ENCODE data around the gene MRPL32.

The MRPL32 gene

GRCh38 chr7:42928754-42929153 is 3.4 kb upstream of the MRPL32 start:
- DNase-seq (ENCODE audit: low read depth) = no peak

- no peak for DNase-seq (ENCODE audit: low read depth)
These were observed 2.7 kb upstream of the MRPL32 start for GRCh38 chr7:42929449-42929848.

- no peak for DNase-seq (ENCODE audit: low read depth)
These were observed 1.3 kb upstream of the MRPL32 start for GRCh38 chr7:42930889-42931288.

DNA sequence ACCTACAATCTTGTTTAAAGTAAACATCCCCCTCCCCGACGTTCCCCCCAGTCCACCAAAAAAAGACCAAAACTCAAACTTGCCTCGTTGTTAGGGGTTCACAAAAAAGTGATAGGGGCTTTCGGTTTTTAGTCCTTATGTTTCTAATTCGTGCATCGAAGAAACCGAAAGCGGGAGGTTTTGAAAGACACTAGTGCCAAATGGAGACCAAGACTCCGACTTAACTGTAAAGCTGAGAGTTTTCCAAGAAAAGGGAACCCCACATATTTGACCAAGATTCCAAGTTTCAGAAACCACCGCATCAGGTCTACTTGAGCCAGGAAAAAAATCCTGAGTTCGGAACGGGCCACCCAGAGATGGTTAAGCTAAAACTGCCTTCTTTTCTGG is 736 bp upstream of the MRPL32 start:
- no peak for DNase-seq (ENCODE audit: low read depth)

DNA sequence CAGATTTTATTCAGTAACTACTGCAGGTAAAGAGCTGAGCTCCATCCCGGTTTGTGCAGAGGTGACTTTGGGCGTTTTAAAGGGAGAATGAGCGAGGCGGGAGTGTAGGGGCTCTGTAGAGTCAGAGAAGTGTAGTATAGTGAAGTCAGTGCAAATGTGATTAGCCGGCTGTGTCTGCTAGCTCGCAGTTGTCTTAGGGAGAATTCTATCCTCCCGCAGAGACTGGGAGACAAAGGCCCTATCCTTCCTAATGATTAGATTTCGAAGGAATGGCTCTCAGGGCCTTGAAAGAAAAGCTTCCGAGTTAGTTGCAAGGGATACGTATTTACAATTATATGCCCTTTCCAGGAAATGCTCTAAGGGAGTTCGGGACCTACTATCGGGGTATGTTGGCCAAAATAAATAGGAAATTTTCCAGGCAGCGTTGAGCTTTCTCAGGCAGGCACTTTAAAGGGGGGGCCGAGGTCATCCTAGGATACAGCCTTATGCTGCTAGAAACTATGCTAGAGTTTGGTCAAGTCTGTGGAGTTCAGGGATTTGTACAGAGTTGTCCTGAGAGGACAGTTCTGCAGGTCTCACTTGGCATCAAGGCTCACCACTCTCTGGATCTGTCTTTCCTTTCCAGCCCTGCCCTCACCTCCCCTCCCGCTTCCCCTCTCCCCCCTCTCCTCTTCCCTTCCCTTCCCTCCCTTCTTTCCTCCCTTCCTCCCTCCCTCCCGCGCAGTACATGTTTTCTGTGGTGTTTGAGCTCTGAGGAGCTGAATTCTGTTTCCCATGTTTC is 825 bp downstream of the MRPL32 start:
- no peak for DNase-seq (ENCODE audit: low read depth)

DNA sequence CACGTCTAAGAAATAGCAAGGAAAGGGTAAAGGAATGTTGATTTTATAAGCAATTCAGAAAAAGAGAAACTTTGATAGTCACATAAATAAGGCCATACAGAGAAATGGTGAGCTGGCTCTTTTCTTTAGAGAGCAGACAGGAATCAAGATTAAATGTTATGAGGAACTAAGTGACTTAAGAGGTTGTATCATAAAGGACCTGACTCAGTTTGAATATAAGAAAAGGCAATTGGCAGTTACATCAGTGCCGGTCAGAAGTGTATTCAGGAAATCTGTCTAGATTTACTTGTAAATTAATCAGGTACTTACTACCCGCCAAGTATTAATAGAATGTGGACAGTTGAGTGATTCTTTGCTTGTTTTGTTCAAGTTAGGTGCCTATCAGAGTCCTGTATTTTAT is 2.1 kb downstream of the MRPL32 start:
- DNase-seq (ENCODE audit: low read depth) = no peak

GRCh38 chr7:42935861-42936260 is 3.7 kb downstream of the MRPL32 start:
- no peak for DNase-seq (ENCODE audit: low read depth)

GRCh38 chr7:42939457-42940240 is 7.5 kb downstream of the MRPL32 start:
- no peak for DNase-seq (ENCODE audit: low read depth)

- DNase-seq (ENCODE audit: low read depth) = peak; percentile 39
These were observed 9.0 kb downstream of the MRPL32 start for GRCh38 chr7:42940985-42941847.

- no peak for DNase-seq (ENCODE audit: low read depth)
These were observed 13.8 kb downstream of the MRPL32 start for GRCh38 chr7:42945821-42946626.

DNA sequence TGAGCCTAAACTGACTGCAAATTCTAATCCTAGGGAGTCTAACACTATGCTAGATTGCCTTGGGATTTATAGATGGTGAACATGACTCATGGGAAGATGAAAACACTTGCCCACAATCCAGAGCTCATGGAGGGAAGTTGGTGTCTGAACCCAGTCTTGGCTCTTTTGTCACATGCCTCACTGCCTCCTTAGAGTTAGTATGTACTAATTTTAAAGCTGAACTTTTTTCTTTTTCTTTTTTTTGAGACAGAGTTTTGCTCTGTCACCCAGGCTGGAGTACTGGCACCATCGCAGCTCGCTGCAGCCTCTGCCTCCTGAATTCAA is 14.4 kb downstream of the MRPL32 start:
- no peak for DNase-seq (ENCODE audit: low read depth)

- DNase-seq (ENCODE audit: low read depth) = no peak
These were observed 15.3 kb downstream of the MRPL32 start for GRCh38 chr7:42947521-42947920.

DNA sequence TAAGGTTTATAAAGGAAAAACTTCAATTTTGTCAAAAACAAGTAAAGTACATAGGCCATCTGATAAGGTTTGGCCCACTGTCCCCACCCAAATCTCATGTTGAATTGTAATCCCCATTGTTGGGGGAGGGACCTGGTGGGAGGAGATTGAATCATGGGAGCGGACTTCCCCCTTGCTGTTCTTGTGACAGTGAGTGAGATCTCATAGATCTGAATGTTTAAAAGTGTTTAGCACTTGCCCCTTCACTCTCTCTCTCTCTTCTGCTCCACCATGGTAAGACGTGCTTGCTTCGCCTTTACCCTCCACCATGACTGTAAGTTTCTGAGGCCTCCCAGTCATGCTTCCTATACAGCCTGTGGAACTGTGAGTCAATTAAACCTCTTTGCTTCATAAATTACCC is 18.2 kb downstream of the MRPL32 start:
- no peak for DNase-seq (ENCODE audit: low read depth)

GRCh38 chr7:42952328-42952727 is 20.2 kb downstream of the MRPL32 start:
- no peak for DNase-seq (ENCODE audit: low read depth)

DNA sequence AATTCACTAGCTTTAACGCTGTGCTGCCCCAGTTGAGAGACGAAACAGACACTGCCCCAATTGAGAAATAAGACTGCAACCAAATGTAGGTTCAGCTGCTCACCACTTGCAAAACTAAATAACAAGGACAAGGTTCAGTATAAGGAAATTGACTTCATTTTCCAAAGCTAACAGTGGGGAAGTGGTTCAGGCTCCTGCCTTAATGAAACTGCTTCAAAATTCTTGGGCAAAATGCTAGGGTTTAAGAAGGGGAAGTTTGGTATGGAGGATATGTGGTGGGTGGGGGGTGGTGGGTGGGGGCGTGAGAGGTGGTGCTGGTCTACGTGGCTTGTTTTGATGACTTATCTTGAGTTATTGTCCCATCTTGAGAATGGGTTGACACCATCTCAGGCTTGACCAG is 21.8 kb downstream of the MRPL32 start:
- no peak for DNase-seq (ENCODE audit: low read depth)

- DNase-seq (ENCODE audit: low read depth) = no peak
These were observed 23.9 kb downstream of the MRPL32 start for GRCh38 chr7:42956062-42956461.

DNA sequence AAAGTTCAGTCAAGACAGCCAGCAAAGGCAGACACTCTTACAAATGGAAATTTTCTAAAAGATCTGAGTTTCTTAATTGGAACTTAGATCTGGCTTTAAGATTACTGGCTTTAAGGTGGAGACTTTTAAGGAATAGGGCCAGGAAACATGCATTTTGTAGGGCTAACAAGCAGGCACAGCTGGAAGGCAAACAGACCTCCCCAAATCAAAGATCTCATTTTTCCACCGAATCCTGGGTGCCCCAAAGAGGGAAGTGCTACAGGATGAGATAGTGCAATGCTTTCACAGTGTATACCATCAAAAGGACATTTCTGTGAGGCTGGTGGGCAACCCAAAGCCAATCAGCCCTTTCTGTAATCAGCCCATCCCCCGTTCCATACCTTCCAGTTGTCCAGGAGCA is 27.4 kb downstream of the MRPL32 start:
- no peak for DNase-seq (ENCODE audit: low read depth)

DNA sequence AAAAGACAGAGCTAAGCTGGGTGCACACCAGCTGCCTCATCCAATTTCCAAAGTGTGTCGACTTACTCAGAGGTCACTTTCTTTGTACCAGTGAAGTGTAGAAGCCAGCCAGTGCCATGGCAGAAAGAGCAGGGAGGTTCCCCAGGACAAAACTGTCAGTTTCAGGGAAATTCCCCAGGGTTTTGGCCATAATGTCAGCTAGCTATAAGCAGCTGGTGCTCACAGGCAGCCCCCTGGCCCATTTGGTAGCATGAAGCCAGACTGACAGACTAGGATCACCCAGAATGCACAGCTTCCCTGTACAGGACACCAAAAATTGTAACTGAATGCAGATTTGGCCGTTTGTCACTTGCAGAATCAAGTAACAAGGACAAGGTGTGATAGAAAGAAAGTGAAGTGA is 28.6 kb downstream of the MRPL32 start:
- DNase-seq (ENCODE audit: low read depth) = no peak

- no peak for DNase-seq (ENCODE audit: low read depth)
These were observed 29.0 kb downstream of the MRPL32 start for GRCh38 chr7:42961170-42961569.

- DNase-seq (ENCODE audit: low read depth) = no peak
These were observed 32.1 kb downstream of the MRPL32 start for GRCh38 chr7:42964293-42964692.

DNA sequence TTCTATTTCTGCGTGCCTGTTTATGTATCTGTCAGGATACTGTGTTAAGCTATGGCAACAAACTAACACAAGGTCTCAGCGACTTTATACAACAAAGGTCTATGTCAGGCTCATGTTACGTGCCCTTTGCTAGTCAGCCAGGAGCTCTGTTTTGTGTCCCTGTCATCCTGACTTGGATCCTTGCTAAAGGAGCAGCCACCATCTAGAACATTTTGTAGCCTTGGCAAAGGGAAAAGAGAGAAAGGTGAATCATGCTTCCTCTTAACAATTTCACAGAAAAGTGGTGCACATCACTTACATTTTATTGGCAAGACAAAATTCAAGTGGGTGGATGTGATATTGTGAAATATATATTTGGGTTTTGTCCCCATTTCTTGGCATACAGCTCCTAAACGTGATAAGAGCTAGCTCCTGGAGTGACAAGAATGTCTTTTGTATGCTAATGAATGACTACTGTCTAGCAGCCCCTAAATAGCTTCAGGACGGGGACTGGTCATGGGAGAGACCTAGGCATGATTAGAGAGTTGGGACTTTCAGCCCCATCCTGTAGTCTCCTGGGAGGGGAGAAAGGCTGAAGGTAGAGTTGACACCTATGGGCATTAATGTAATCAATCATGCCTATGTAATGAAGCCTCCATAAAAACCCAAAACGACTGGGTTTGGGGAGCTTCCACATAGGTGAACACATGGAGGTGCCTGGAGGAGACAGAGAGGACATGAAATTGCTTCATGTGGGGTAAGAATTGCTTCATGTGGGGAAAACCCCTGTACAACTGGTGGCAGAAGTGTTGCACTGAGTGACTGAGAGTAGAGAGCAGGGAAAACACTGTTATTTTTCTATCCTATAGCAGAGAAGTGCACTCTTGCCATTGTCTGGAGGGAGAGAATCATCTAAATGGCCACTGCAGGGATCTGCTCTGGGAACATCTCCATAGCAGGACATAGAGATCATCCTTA is 33.0 kb downstream of the MRPL32 start:
- no peak for DNase-seq (ENCODE audit: low read depth)

Data from stimulated activated CD8-positive, alpha-beta memory T cell treated with anti-CD3 and anti-CD28 coated beads, Interleukin-12 subunit alpha, Interleukin-12 subunit beta, amount 100 ng/mL, for 4 hours (primary cell).